SK-N-SH (cell line): ENCODE measurements around the gene PRPH. TPM values are rescaled to one million over a fixed set of nuclear protein-coding genes. Genes with fewer than 3 reads are reported as not detected.

Experiments used
- CTCF ChIA-PET: fragments of 300-600, 350-600 bp; formaldehyde crosslinking; extraction: SDS; loops from one replicate; lab custom pipeline; 2021; lab: Yijun Ruan, JAX
- POLR2A ChIA-PET: fragments of 350-600 bp; sonication (Branson Sonifier 250); formaldehyde crosslinking; extraction: SDS; loops from one replicate; lab custom pipeline; 2020; ENCODE audit warnings: antibody characterized with exemption, inconsistent platforms; lab: Yijun Ruan, JAX
- DNase-seq: peaks from one replicate; pipeline ENCODE4 v3.0.0; 2012
- H2AFZ ChIP-seq: fragments of 200-600 bp; sonication (generic); 2 replicates; pipeline ENCODE4 v1.8.1; 2016; ENCODE audit warnings: antibody characterized with exemption, mild to moderate bottlenecking, low read depth
- H3F3A ChIP-seq: fragments of 200-600 bp; sonication (generic); replicated peaks from 2 replicates; pipeline ENCODE3; 2016; ENCODE audit warnings: antibody characterized with exemption, mild to moderate bottlenecking; ENCODE audit not compliant: insufficient read depth
- H3K27ac ChIP-seq, 2 experiments: fragments of 200-500 bp in 1 of 2; fragments of 200-600 bp in 1 of 2; sonication (Bioruptor generic) in 1 of 2; sonication (generic), shearing (Covaris generic) in 1 of 2; 2 replicates each; pipeline versions ENCODE4 v1.5.1 to v1.6.1; 2014 to 2016; ENCODE audit warnings: low read depth in 2 of 2, inconsistent platforms in 1 of 2, low read length in 1 of 2, mild to moderate bottlenecking in 1 of 2, mixed read lengths in 1 of 2
- H3K27me3 ChIP-seq: fragments of 200-600 bp; sonication (generic), shearing (Covaris generic); 2 replicates; pipeline ENCODE4 v1.6.1; 2016; ENCODE audit warnings: mixed run types; ENCODE audit not compliant: insufficient read depth
- H3K36me3 ChIP-seq, 2 experiments: fragments of 200-500 bp in 1 of 2; fragments of 200-600 bp in 1 of 2; sonication (Bioruptor generic) in 1 of 2; sonication (generic) in 1 of 2; replicated peaks in 1 of 2; 2 replicates each; pipeline versions ENCODE3 to v1.5.1; 2014 to 2016; ENCODE audit warnings: low read length in 1 of 2, mild to moderate bottlenecking in 1 of 2; ENCODE audit not compliant: insufficient read depth in 2 of 2, control insufficient read depth in 1 of 2
- H3K4me1 ChIP-seq, 2 experiments: fragments of 200-500 bp in 1 of 2; fragments of 200-600 bp in 1 of 2; sonication (Bioruptor generic) in 1 of 2; sonication (generic), shearing (Covaris generic) in 1 of 2; 2 replicates each; pipeline versions ENCODE4 v1.5.1 to v1.6.1; 2014 to 2016; ENCODE audit warnings: low read depth in 1 of 2, low read length in 1 of 2, mixed run types in 1 of 2; ENCODE audit not compliant: insufficient read depth in 2 of 2, control insufficient read depth in 1 of 2
- H3K4me2 ChIP-seq: fragments of 200-600 bp; sonication (generic), shearing (Covaris generic); 2 replicates; pipeline ENCODE4 v1.6.1; 2017; ENCODE audit warnings: mixed run types
- H3K4me3 ChIP-seq, 2 experiments: fragments of 200-500 bp in 1 of 2; fragments of 200-600 bp in 1 of 2; sonication (Bioruptor generic) in 1 of 2; sonication (generic), shearing (Covaris generic) in 1 of 2; 2 replicates each; pipeline versions ENCODE4 v1.5.1 to v1.8.1; 2014 to 2016; ENCODE audit warnings: low read depth in 2 of 2, inconsistent platforms in 1 of 2, low read length in 1 of 2, mild to moderate bottlenecking in 1 of 2, mixed read lengths in 1 of 2, moderate library complexity in 1 of 2
- H3K79me2 ChIP-seq: fragments of 200-600 bp; sonication (generic); 2 replicates; pipeline ENCODE4 v1.8.1; 2017; ENCODE audit warnings: mild to moderate bottlenecking; ENCODE audit not compliant: insufficient read depth
- H3K9ac ChIP-seq: fragments of 200-600 bp; sonication (generic); 2 replicates; pipeline ENCODE4 v1.6.1; 2017; ENCODE audit warnings: mixed run types
- H3K9me2 ChIP-seq: fragments of 200-600 bp; sonication (generic); 2 replicates; pipeline ENCODE4 v1.6.1; 2017; ENCODE audit warnings: mixed run types
- H3K9me3 ChIP-seq: fragments of 200-600 bp; sonication (generic); 2 replicates; pipeline ENCODE4 v1.6.1; 2017; ENCODE audit warnings: mixed run types, mild to moderate bottlenecking, moderate library complexity
- H4K20me1 ChIP-seq: fragments of 200-600 bp; sonication (generic); 2 replicates; pipeline ENCODE4 v1.6.1; 2017; ENCODE audit warnings: mild to moderate bottlenecking, mixed run types; ENCODE audit not compliant: insufficient read depth
- CHD2 ChIP-seq: fragments of 150-350 bp; IDR thresholded peaks from 2 replicates; pipeline ENCODE4 v1.6.1; 2018; ENCODE audit warnings: low read length; ENCODE audit not compliant: partially characterized antibody
- EZH2phosphoT487 ChIP-seq: fragments of 200-600 bp; sonication (generic); IDR thresholded peaks from 2 replicates; pipeline ENCODE4 v1.6.1; 2017; ENCODE audit warnings: low read depth, mixed run types, mild to moderate bottlenecking, antibody characterized with exemption, moderate library complexity, borderline replicate concordance
- FOSL2 ChIP-seq: IDR thresholded peaks from 2 replicates; pipeline ENCODE4 v1.4.0; 2012; ENCODE audit warnings: low read depth, mild to moderate bottlenecking, moderate library complexity, borderline replicate concordance
- FOXJ3 ChIP-seq: sonication (generic); formaldehyde crosslinking; IDR thresholded peaks from 2 replicates; pipeline ENCODE4 v1.5.1; 2020; ENCODE audit warnings: mild to moderate bottlenecking, missing genetic modification reagents
- MXI1 ChIP-seq: IDR thresholded peaks from 2 replicates; pipeline ENCODE4 v1.6.1; 2012; ENCODE audit warnings: mild to moderate bottlenecking, low read depth, low read length, improper control_type of control experiment
- NFIC ChIP-seq: IDR thresholded peaks from 2 replicates; pipeline ENCODE4 v1.4.0; 2012; ENCODE audit warnings: borderline replicate concordance
- RAD21 ChIP-seq: IDR thresholded peaks from 2 replicates; pipeline ENCODE4 v1.6.1; 2012; ENCODE audit warnings: mild to moderate bottlenecking, low read length
- REST ChIP-seq: IDR thresholded peaks from 2 replicates; pipeline ENCODE4 v1.6.1; 2012; ENCODE audit warnings: mild to moderate bottlenecking, low read depth, low read length, moderate library complexity
- RXRA ChIP-seq: IDR thresholded peaks from 2 replicates; pipeline ENCODE4 v1.4.0; 2012; ENCODE audit warnings: low read depth, mild to moderate bottlenecking, borderline replicate concordance
- SIN3A ChIP-seq: IDR thresholded peaks from 2 replicates; pipeline ENCODE4 v1.6.1; 2012; ENCODE audit warnings: low read depth, mild to moderate bottlenecking, low read length, moderate library complexity, borderline replicate concordance
- SMC3 ChIP-seq: IDR thresholded peaks from 2 replicates; pipeline ENCODE4 v1.6.1; 2012; ENCODE audit warnings: low read depth, low read length, improper control_type of control experiment
- TCF12 ChIP-seq: IDR thresholded peaks from 2 replicates; pipeline ENCODE4 v1.4.0; 2012
- TEAD4 ChIP-seq: IDR thresholded peaks from 2 replicates; pipeline ENCODE4 v1.4.0; 2012; ENCODE audit warnings: mild to moderate bottlenecking, borderline replicate concordance; ENCODE audit not compliant: insufficient read depth
- WGBS: methylation state at CpG from one replicate; pipeline ENCODE4 v1.1.6; 2017; ENCODE audit warnings: low lambda C conversion rate; 5-methylcytosine and 5-hydroxymethylcytosine counted together
- polyA plus RNA-seq, 3 experiments: library from polyadenylated mRNA; depleted of rRNA; stranded (reverse); fragments of >200 nt; gene quantifications; 2 replicates each; pipeline ENCODE4 v1.2.3, GENCODE V29; 2012
- TF ChIP-seq, protein P1 (sequence below): fragments of 150-350 bp; IDR thresholded peaks from 2 replicates; pipeline ENCODE4 v1.6.1; 2017; ENCODE audit warnings: antibody characterized with exemption, low read length, low read depth, borderline replicate concordance
- TF ChIP-seq, protein P2 (sequence below): fragments of 200-600 bp; sonication (generic); IDR thresholded peaks from 2 replicates; pipeline ENCODE4 v1.6.1; 2017; ENCODE audit warnings: antibody characterized with exemption, mild to moderate bottlenecking, moderate library complexity

Gene PRPH
- polyA plus RNA-seq, 1 of the 3 experiments (the other 2 are of a cell fraction) = 1.9 TPM

- POLR2A ChIA-PET = interaction anchor here (0.6 kb wide), 1 partner anchor 141 kb away, joined by 3 read pairs; no protein-coding TSS in a partner anchor
- no peak for TF ChIP-seq FOXJ3 (CRISPR knock-in tag)
- no peak for TF ChIP-seq REST
- TF ChIP-seq NFIC = no peak
- TF ChIP-seq SIN3A = no peak
- TF ChIP-seq, protein P1, sequence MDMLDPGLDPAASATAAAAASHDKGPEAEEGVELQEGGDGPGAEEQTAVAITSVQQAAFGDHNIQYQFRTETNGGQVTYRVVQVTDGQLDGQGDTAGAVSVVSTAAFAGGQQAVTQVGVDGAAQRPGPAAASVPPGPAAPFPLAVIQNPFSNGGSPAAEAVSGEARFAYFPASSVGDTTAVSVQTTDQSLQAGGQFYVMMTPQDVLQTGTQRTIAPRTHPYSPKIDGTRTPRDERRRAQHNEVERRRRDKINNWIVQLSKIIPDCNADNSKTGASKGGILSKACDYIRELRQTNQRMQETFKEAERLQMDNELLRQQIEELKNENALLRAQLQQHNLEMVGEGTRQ = no peak
- no peak for TF ChIP-seq EZH2phosphoT487
- TF ChIP-seq, protein P2, sequence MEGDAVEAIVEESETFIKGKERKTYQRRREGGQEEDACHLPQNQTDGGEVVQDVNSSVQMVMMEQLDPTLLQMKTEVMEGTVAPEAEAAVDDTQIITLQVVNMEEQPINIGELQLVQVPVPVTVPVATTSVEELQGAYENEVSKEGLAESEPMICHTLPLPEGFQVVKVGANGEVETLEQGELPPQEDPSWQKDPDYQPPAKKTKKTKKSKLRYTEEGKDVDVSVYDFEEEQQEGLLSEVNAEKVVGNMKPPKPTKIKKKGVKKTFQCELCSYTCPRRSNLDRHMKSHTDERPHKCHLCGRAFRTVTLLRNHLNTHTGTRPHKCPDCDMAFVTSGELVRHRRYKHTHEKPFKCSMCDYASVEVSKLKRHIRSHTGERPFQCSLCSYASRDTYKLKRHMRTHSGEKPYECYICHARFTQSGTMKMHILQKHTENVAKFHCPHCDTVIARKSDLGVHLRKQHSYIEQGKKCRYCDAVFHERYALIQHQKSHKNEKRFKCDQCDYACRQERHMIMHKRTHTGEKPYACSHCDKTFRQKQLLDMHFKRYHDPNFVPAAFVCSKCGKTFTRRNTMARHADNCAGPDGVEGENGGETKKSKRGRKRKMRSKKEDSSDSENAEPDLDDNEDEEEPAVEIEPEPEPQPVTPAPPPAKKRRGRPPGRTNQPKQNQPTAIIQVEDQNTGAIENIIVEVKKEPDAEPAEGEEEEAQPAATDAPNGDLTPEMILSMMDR = no peak
- TF ChIP-seq RAD21 = no peak
- TF ChIP-seq FOSL2 = no peak
- TF ChIP-seq RXRA = no peak
- no peak for TF ChIP-seq TCF12
- no peak for TF ChIP-seq TEAD4
- TF ChIP-seq MXI1 = no peak
- TF ChIP-seq SMC3 = no peak
- TF ChIP-seq CHD2 = no peak
Measured at GRCh38 chr12:49339464-49339861, 44.5 kb downstream of the PRPH start.

More at GRCh38 chr12:49339464-49339861, 44.5 kb downstream of the PRPH start:
- no peaks in the 10 kb centered on the region for H3K9me3 ChIP-seq
- WGBS = 67% methylated on average over 5 of the region's 5 CpGs
- H3K9me2 ChIP-seq = no peaks in the 10 kb centered on the region
- H3K4me2 ChIP-seq = no peak overlapping the region
- H2AFZ ChIP-seq = no peak overlapping the region
- CTCF ChIA-PET = interaction anchor here (0.9 to 15.9 kb wide), 4 partner anchors 7 to 46 kb away, joined by 3 to 658 read pairs (median 36); partner anchors contain the start of genes DNAJC22 and PRPH
- no peaks in the 10 kb centered on the region for H3K36me3 ChIP-seq
- H3K9ac ChIP-seq = no peak overlapping the region
- peaks cover 0 to 21% of the 10 kb centered on the region in 2 experiments; a peak in 1 of 4 replicates for H3K4me1 ChIP-seq
- no peaks in the 10 kb centered on the region for H3K79me2 ChIP-seq
- peak; percentile 30 for DNase-seq
- no peak overlapping the region for H3K27ac ChIP-seq
- H3K4me3 ChIP-seq = no peak overlapping the region
- peaks cover 17% of the 10 kb centered on the region for H3F3A ChIP-seq
- H4K20me1 ChIP-seq = no peaks in the 10 kb centered on the region
- no peaks in the 10 kb centered on the region for H3K27me3 ChIP-seq
